Measurements from ENCODE around the gene WDR59.

DNA sequence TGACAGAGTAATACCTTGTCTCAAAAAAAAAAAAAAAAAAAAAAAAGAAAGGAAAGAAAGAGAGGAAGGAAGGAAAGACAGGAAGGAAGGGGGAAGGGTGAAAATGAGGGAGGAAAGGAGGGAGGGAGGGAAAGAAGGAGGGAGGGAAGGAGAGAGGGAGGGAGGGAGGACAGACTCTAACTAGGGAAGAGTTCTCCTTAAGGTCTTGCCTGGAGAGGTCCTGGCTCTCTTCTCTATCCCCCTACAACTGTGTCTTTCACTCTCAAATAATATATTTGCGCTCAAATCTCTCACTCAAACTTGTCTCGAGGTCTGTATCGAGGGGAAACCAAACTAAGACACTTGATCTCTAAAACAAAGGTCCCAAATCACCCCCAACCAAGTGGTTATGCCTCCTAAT lies 35.6 kb downstream of the WDR59 start:
- TF ChIP-seq, protein P1, sequence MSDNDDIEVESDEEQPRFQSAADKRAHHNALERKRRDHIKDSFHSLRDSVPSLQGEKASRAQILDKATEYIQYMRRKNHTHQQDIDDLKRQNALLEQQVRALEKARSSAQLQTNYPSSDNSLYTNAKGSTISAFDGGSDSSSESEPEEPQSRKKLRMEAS (IDR thresholded peaks at IDR 0.05; ENCODE audit: low read depth) = no peak
- TF ChIP-seq POLR2AphosphoS5 (IDR thresholded peaks at IDR 0.05; ENCODE audit: low read depth, low read length) (no peak), EP300 (IDR thresholded peaks at IDR 0.05; ENCODE audit: borderline replicate concordance in 1 of 2, low read depth in 1 of 2, low read length in 1 of 2) (no peak), RCOR1 (IDR thresholded peaks at IDR 0.05; ENCODE audit: low read length) (no peak), FOXJ3 (CRISPR knock-in tag; IDR thresholded peaks at IDR 0.05) (no peak)
- TF ChIP-seq, protein P2, sequence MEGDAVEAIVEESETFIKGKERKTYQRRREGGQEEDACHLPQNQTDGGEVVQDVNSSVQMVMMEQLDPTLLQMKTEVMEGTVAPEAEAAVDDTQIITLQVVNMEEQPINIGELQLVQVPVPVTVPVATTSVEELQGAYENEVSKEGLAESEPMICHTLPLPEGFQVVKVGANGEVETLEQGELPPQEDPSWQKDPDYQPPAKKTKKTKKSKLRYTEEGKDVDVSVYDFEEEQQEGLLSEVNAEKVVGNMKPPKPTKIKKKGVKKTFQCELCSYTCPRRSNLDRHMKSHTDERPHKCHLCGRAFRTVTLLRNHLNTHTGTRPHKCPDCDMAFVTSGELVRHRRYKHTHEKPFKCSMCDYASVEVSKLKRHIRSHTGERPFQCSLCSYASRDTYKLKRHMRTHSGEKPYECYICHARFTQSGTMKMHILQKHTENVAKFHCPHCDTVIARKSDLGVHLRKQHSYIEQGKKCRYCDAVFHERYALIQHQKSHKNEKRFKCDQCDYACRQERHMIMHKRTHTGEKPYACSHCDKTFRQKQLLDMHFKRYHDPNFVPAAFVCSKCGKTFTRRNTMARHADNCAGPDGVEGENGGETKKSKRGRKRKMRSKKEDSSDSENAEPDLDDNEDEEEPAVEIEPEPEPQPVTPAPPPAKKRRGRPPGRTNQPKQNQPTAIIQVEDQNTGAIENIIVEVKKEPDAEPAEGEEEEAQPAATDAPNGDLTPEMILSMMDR (IDR thresholded peaks at IDR 0.05) = no peak
- TF ChIP-seq, protein P3, sequence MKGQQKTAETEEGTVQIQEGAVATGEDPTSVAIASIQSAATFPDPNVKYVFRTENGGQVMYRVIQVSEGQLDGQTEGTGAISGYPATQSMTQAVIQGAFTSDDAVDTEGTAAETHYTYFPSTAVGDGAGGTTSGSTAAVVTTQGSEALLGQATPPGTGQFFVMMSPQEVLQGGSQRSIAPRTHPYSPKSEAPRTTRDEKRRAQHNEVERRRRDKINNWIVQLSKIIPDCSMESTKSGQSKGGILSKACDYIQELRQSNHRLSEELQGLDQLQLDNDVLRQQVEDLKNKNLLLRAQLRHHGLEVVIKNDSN (IDR thresholded peaks at IDR 0.05; ENCODE audit: borderline replicate concordance, low read depth) = no peak
- TF ChIP-seq, protein P4, sequence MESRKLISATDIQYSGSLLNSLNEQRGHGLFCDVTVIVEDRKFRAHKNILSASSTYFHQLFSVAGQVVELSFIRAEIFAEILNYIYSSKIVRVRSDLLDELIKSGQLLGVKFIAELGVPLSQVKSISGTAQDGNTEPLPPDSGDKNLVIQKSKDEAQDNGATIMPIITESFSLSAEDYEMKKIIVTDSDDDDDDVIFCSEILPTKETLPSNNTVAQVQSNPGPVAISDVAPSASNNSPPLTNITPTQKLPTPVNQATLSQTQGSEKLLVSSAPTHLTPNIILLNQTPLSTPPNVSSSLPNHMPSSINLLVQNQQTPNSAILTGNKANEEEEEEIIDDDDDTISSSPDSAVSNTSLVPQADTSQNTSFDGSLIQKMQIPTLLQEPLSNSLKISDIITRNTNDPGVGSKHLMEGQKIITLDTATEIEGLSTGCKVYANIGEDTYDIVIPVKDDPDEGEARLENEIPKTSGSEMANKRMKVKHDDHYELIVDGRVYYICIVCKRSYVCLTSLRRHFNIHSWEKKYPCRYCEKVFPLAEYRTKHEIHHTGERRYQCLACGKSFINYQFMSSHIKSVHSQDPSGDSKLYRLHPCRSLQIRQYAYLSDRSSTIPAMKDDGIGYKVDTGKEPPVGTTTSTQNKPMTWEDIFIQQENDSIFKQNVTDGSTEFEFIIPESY (IDR thresholded peaks at IDR 0.05; ENCODE audit: borderline replicate concordance, low read depth) = no peak
